Measurements from ENCODE around the gene SURF4. TPM values are rescaled to one million over a fixed set of nuclear protein-coding genes. Genes with fewer than 3 reads are reported as not detected.
A peak's percentile ranks its signal among the peaks of the same experiment; 100 is the strongest.

Gene SURF4
- polyA plus RNA-seq, 2 of the 4 experiments (the other 2 are of a cell fraction), result 159 to 169 TPM

DNA sequence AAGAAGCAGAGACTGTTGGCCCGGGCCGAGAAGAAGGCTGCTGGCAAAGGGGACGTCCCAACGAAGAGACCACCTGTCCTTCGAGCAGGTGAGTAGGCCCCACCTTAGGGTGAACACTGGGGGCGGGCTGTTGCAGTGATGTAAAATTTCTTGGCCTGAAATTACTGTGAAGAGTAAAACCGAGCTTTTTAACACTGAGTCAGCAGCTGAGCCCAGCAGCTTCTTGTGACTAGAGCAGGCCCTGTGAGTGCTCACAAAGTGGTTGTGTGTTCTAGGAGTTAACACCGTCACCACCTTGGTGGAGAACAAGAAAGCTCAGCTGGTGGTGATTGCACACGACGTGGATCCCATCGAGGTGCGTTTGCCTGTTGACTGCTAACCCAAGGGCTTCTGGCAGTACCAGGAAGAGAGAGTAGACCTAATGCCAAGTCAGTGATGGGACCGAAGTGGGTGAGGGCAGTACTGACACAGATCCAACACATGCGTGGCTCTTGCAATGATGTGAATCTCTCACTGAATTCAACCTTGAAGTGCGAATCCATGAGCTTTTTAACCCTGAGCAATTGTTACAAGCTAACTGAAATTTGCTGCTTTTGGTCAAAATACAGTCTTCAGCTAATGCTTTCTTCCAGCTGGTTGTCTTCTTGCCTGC is 25.8 kb downstream of the SURF4 start:
- DNase-seq (ENCODE audit: low read depth in 1 of 2, low spot score in 1 of 2) (no peak), ATAC-seq (no peak), FAIRE-seq (no peak)
- CTCF ChIA-PET, result interaction anchor here (1.6 kb wide), 2 partner anchors 8 to 11 kb away, joined by 4 to 8 read pairs; no protein-coding TSS in a partner anchor
- POLR2A ChIA-PET, result interaction anchor here (0.5 to 1.4 kb wide), 2 partner anchors 77 to 110 kb away, joined by 3 read pairs; partner anchors contain the start of gene CACFD1
- Histone ChIP-seq H3K27ac (peak overlapping the region in 1 of 2 experiments; percentile 99; a peak in 3 of 6 replicates), H3K4me1 (peaks cover 23% of the 10 kb centered on the region), H3K4me2 (peak overlapping the region; percentile 83), H3K9me3 (no peaks in the 10 kb centered on the region), H3K4me3 (peak overlapping the region; percentile 100)
- WGBS (ENCODE audit: missing lambda C conversion rate), result 79% methylated on average over 15 of the region's 15 CpGs
- TF ChIP-seq SREBF2 (IDR thresholded peaks at IDR 0.05) (no peak), RCOR1 (IDR thresholded peaks at IDR 0.05; ENCODE audit: low read depth, low read length) (no peak), BHLHE40 (IDR thresholded peaks at IDR 0.05; ENCODE audit: low read depth, low read length) (no peak), KDM1A (IDR thresholded peaks at IDR 0.05; ENCODE audit: low read depth) (no peak), EHF (CRISPR knock-in tag; IDR thresholded peaks at IDR 0.05) (no peak), ZFP36 (IDR thresholded peaks at IDR 0.05; ENCODE audit: borderline replicate concordance, partially characterized antibody) (no peak), NPAS2 (CRISPR knock-in tag; IDR thresholded peaks at IDR 0.05; ENCODE audit: borderline replicate concordance) (no peak), HEYL (CRISPR knock-in tag; IDR thresholded peaks at IDR 0.05) (no peak), RFX5 (IDR thresholded peaks at IDR 0.05) (no peak), SMC3 (IDR thresholded peaks at IDR 0.05) (no peak), TP53 (CRISPR knock-in tag; IDR thresholded peaks at IDR 0.05) (no peak), RARB (CRISPR knock-in tag; IDR thresholded peaks at IDR 0.05) (no peak)
- TF ChIP-seq, protein P1, sequence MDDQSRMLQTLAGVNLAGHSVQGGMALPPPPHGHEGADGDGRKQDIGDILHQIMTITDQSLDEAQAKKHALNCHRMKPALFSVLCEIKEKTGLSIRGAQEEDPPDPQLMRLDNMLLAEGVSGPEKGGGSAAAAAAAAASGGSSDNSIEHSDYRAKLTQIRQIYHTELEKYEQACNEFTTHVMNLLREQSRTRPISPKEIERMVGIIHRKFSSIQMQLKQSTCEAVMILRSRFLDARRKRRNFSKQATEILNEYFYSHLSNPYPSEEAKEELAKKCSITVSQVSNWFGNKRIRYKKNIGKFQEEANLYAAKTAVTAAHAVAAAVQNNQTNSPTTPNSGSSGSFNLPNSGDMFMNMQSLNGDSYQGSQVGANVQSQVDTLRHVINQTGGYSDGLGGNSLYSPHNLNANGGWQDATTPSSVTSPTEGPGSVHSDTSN (IDR thresholded peaks at IDR 0.05), result no peak
- TF ChIP-seq, protein P2, sequence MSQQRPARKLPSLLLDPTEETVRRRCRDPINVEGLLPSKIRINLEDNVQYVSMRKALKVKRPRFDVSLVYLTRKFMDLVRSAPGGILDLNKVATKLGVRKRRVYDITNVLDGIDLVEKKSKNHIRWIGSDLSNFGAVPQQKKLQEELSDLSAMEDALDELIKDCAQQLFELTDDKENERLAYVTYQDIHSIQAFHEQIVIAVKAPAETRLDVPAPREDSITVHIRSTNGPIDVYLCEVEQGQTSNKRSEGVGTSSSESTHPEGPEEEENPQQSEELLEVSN (IDR thresholded peaks at IDR 0.05; ENCODE audit: borderline replicate concordance, low read depth), result no peak

DNA sequence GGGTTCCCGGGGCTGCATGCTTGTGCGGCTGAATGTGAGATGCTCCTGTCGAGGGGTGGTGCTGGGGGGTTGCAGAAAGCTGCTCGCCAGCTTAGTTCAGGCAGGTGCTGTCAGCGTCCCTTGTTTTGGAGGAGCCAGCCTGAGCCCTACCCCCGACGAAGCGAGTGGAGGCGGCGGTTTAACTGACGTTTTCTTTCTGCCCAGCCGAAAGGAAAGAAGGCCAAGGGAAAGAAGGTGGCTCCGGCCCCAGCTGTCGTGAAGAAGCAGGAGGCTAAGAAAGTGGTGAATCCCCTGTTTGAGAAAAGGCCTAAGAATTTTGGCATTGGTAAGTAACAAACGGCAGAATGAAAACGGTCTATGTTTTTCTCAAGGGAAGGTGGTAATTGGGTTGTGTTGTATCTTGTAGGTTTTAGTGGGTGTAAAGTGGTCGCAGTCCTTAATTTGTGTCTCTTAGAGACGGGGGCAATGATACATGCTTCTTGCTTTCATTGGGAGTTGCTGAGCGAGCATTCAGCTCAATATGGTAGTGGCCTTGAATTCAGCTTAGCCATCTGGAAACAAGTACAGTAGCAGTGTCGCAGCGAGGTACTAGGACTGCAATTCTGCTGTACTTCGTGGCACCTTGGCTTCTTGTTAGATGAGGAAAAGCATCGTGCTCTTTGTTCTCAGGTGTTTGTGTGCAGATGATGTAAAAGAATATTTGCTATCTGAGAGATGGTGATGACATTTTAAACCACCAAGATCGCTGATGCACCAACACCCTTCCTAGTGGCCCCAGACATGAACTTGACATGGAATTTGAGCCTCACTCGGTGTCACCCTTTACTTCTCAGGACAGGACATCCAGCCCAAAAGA is 26.9 kb downstream of the SURF4 start:
- ATAC-seq (no peak), FAIRE-seq (no peak), DNase-seq (ENCODE audit: low read depth in 1 of 2, low spot score in 1 of 2) (no peak)
- H3K4me2 ChIP-seq, result peak overlapping the region; percentile 83
- ChIA-PET POLR2A (interaction anchor here (1.1 to 2.6 kb wide), 5 partner anchors 8 to 162 kb away, joined by 5 to 27 read pairs (median 9); partner anchors contain the start of genes CACFD1, SURF1 and SURF2), CTCF (interaction anchor here (0.6 to 3.4 kb wide), 3 partner anchors 19 to 444 kb away, joined by 3 to 10 read pairs (median 5); no protein-coding TSS in a partner anchor)
- H3K4me1 ChIP-seq, result peaks cover 19% of the 10 kb centered on the region
- H3K9me3 ChIP-seq, result no peaks in the 10 kb centered on the region
- 4% methylated on average over 22 of the region's 25 CpGs for WGBS (ENCODE audit: missing lambda C conversion rate)
- TF ChIP-seq, protein P3, sequence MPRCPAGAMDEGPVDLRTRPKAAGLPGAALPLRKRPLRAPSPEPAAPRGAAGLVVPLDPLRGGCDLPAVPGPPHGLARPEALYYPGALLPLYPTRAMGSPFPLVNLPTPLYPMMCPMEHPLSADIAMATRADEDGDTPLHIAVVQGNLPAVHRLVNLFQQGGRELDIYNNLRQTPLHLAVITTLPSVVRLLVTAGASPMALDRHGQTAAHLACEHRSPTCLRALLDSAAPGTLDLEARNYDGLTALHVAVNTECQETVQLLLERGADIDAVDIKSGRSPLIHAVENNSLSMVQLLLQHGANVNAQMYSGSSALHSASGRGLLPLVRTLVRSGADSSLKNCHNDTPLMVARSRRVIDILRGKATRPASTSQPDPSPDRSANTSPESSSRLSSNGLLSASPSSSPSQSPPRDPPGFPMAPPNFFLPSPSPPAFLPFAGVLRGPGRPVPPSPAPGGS (IDR thresholded peaks at IDR 0.05), result no peak
- TF ChIP-seq, protein P4, sequence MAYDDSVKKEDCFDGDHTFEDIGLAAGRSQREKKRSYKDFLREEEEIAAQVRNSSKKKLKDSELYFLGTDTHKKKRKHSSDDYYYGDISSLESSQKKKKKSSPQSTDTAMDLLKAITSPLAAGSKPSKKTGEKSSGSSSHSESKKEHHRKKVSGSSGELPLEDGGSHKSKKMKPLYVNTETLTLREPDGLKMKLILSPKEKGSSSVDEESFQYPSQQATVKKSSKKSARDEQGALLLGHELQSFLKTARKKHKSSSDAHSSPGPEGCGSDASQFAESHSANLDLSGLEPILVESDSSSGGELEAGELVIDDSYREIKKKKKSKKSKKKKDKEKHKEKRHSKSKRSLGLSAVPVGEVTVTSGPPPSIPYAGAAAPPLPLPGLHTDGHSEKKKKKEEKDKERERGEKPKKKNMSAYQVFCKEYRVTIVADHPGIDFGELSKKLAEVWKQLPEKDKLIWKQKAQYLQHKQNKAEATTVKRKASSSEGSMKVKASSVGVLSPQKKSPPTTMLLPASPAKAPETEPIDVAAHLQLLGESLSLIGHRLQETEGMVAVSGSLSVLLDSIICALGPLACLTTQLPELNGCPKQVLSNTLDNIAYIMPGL (CRISPR knock-in tag; IDR thresholded peaks at IDR 0.05; ENCODE audit: borderline replicate concordance), result 0 out of 2 replicates have a peak, but pooled peaks have one; percentile 55
- TF ChIP-seq TP53 (CRISPR knock-in tag; IDR thresholded peaks at IDR 0.05), result 0 out of 2 replicates have a peak, but pooled peaks have one; percentile 36
- TF ChIP-seq, protein P1 (IDR thresholded peaks at IDR 0.05), result no peak
- TF ChIP-seq MAFK (IDR thresholded peaks at IDR 0.05; ENCODE audit: partially characterized antibody), result peak; percentile 13
- no peak for TF ChIP-seq RFX5 (IDR thresholded peaks at IDR 0.05)
- no peak for TF ChIP-seq EHF (CRISPR knock-in tag; IDR thresholded peaks at IDR 0.05)
- TF ChIP-seq HOXB13 (CRISPR knock-in tag; IDR thresholded peaks at IDR 0.05; ENCODE audit: low read depth), result 0 out of 2 replicates have a peak, but pooled peaks have one; percentile 7
- peak overlapping the region; percentile 100 for H3K4me3 ChIP-seq
- peak overlapping the region; percentile 98 to 99 for H3K27ac ChIP-seq
